IPS-15b (cell line): ENCODE results near the gene OR1K1.
"Not testable (repeated sequence)": the region's sequence is repeated elsewhere in the genome, so short reads cannot be mapped to it uniquely, and the experiment has no call there.

Source experiments
- H3K27me3 ChIP-seq: one replicate; pipeline ENCODE4 v1.6.1; 2013; ENCODE audit warnings: low read length; ENCODE audit not compliant: control insufficient read depth, insufficient read depth
- H3K36me3 ChIP-seq: one replicate; pipeline ENCODE4 v1.6.1; 2013; ENCODE audit warnings: low read length; ENCODE audit not compliant: control insufficient read depth, insufficient read depth
- H3K4me1 ChIP-seq: one replicate; pipeline ENCODE4 v1.6.1; 2013; ENCODE audit warnings: mild to moderate bottlenecking, low read length; ENCODE audit not compliant: control insufficient read depth, insufficient read depth
- H3K4me3 ChIP-seq: one replicate; pipeline ENCODE4 v1.5.1; 2013; ENCODE audit warnings: low read depth, low read length
- H3K9ac ChIP-seq: one replicate; pipeline ENCODE4 v1.6.1; 2013; ENCODE audit warnings: low read depth, mild to moderate bottlenecking, low read length
- H3K9me3 ChIP-seq: one replicate; pipeline ENCODE4 v1.6.1; 2013; ENCODE audit warnings: mild to moderate bottlenecking, low read length; ENCODE audit not compliant: control insufficient read depth, insufficient read depth

The OR1K1 gene

DNA sequence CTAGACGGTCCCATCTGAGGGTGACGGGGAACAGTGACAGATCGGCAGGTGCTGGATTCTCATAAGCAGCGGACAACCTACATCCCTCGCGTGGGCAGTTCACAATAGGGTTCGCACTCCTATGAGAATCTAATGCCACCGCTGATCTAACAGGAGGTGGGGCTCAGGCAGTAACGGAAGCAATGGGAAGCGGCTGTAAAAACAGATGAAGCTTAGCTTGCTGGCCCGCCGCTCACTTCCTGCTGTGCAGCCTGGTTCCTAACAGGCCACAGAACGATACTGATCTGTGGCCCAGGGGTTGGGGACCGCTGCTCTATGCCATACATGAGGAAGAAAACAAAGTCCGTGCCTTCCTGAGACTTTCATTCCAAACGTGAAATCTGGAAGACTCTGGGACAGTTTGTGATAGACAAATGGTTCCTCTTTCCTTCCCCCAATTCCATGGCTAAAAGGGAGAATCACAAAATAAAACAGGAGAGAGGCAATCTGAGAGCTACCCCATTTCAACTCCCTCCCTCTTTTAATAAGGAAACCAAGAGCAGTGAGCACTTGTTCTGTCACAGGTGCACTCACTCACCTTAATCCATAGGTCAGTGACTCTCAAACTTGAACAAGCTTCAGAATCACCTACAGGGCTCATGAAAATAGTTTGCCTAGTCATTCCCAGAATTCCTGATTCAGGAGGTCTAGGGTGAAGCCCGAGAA, 16.4 kb downstream of the OR1K1 start:
- no peaks in the 10 kb centered on the region for H3K4me1 ChIP-seq
- no peak overlapping the region for H3K9ac ChIP-seq

DNA sequence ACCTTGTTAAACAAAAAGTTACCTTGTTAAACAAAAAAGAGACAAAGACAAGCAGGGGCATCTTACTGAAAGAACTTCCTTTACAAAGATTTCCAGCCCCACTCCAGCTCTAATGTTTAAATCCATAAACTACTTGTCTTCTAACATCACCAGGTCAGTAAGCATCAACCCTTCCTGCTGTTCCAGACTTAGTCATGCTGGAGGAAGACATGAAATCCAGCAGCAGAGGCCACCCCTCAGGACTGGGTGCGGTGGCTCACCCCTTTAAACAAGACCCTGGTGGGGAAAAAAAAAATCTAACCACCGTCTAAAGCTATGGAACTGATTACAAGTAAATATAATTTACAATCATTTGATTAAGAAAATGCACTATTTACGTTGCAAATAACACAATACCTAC, 19.4 kb downstream of the OR1K1 start:
- no peaks in the 10 kb centered on the region for H3K4me1 ChIP-seq

More for the DNA sequence above, 16.4 kb downstream of the OR1K1 start:
- peaks cover 2% of the 10 kb centered on the region for H3K36me3 ChIP-seq
- H3K27me3 ChIP-seq = no peaks in the 10 kb centered on the region
- no peaks in the 10 kb centered on the region for H3K9me3 ChIP-seq
- H3K4me3 ChIP-seq = no peak overlapping the region

DNA sequence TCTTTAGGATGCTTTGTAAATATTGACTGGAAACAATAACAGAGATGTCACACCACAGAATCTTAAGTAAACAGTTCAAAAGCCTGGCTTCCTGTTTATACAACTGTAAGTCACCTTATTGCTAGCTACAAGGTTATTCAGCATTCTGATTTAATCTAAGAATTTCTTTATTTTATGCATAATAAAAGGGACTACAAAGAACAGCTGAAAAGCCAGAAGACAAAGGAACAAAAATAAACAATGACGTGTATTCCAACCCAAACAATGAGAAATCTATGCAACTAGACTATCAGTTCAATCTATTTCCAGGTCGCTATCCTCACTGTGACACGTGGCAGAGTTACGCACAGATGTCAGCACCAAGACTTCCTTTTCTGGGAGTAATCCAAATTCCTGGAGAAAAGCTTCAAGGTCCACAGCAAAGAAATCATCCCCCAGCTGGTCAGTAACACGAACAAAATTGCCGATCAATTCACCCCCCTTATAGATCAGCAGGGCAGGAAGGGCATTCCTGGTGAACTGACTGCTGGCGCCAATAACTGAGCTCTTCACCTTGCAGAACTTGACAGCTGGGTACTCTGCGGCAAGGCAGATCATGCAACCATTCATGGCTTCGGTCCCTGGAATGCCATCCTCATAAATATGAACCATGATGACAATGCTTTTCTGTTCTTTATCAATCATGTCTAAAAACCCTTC, 20.0 kb downstream of the OR1K1 start:
- H3K4me3 ChIP-seq = no peak overlapping the region
- peaks cover 16% of the 10 kb centered on the region for H3K36me3 ChIP-seq
- H3K4me1 ChIP-seq = no peaks in the 10 kb centered on the region
- H3K27me3 ChIP-seq = no peaks in the 10 kb centered on the region
- H3K9ac ChIP-seq = no peak overlapping the region
- H3K9me3 ChIP-seq = no peaks in the 10 kb centered on the region

More for the DNA sequence above, 19.4 kb downstream of the OR1K1 start:
- no peaks in the 10 kb centered on the region for H3K27me3 ChIP-seq
- no peaks in the 10 kb centered on the region for H3K9me3 ChIP-seq
- H3K36me3 ChIP-seq = peaks cover 16% of the 10 kb centered on the region
- H3K9ac ChIP-seq = no peak overlapping the region
- H3K4me3 ChIP-seq = no peak overlapping the region

DNA sequence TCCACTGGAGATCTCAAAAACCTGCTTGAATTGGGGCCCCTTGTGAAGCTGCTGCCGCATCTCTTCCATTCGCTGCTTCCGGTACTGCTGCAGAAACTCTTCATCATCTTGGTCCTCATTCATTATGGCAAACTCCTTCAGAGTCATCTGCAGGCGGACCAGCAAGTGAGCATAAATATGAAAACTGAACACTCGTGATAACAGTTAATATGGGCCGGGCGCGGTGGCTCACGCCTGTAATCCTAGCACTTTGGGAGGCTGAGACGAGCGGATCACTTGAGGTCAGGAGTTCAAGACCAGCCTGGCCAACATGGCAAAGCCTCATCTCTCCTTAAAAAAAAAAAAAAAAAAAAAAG, 20.5 kb downstream of the OR1K1 start:
- no peaks in the 10 kb centered on the region for H3K9me3 ChIP-seq
- no peak overlapping the region for H3K9ac ChIP-seq
- H3K4me1 ChIP-seq = no peaks in the 10 kb centered on the region
- H3K27me3 ChIP-seq = no peaks in the 10 kb centered on the region
- H3K36me3 ChIP-seq = peaks cover 16% of the 10 kb centered on the region
- no peak overlapping the region for H3K4me3 ChIP-seq

DNA sequence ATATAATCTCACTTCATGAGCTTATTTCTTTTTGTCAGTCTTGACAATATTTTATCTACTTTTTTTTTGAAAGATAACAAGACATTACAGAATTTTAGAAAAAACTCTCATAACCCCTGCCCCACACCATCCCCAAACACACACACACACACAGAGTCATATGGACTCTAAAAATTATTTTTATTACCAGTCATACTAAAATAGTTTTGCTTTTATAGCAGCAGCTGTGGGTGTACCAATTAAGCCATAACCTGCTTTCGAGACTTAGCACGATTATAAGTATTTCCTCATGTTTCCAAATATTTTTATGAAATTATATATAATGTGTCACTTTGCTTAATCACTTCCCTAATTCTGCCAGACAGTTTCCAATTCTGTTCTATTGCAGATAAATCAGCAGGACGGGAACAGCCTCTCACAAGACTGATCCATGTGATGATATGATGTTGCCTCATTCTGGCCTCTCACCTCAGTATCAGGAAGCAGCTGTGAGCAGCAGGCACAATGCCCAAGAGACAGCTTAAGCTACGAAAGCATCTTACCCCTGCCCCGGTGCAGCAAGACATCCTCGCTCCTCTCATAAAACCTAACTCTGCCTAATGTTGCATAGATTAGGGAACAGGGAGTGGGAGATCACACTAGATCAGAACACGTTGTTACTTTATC, 21.5 kb downstream of the OR1K1 start:
- no peaks in the 10 kb centered on the region for H3K9me3 ChIP-seq
- H3K36me3 ChIP-seq = peaks cover 21% of the 10 kb centered on the region
- H3K27me3 ChIP-seq = no peaks in the 10 kb centered on the region
- H3K4me1 ChIP-seq = no peaks in the 10 kb centered on the region
- H3K4me3 ChIP-seq = no peak overlapping the region
- no peak overlapping the region for H3K9ac ChIP-seq

DNA sequence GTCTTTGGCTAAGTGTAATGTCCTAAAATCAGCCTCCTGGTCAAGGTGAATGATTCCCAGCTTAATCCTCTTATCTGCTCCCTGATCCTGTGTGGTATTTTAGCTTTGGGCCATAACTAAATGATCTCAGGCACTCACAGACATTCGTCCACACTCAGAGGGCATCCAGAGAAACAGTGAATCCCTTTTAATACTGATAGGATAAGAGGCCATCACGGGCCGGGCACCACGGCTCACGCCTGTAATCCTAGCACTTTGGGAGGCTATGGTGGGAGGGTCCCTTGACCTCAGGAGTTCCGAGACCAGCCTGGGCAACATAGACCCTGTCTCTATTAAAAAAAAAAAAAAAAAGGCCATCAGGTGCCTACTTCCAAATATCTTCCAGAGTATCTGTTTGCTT, 22.1 kb downstream of the OR1K1 start:
- Histone ChIP-seq H3K36me3 (peaks cover 23% of the 10 kb centered on the region), H3K9ac (no peak overlapping the region), H3K4me3 (no peak overlapping the region), H3K4me1 (no peaks in the 10 kb centered on the region), H3K27me3 (no peaks in the 10 kb centered on the region), H3K9me3 (no peaks in the 10 kb centered on the region)

DNA sequence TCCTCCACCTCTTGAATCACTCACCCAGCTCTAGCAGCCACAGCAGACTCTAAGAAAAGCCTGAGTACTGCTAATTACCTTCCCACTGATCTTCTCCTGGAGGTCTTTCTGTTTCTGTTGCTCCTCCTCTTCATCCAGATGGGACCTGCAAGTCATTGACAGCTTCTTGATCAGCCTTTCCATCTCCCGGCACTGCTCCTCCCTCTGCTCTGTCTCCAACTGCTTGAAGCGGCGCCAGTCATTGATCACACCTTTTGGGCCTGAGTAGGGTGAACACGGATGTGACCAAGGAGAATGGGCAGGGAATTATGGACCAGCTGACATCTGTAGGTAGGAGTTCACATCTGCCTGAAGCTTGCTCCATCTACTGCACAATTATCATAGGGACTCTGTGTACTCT, 23.0 kb downstream of the OR1K1 start:
- Histone ChIP-seq H3K27me3 (no peaks in the 10 kb centered on the region), H3K36me3 (peaks cover 23% of the 10 kb centered on the region), H3K9ac (no peak overlapping the region), H3K9me3 (no peaks in the 10 kb centered on the region), H3K4me3 (no peak overlapping the region), H3K4me1 (no peaks in the 10 kb centered on the region)

DNA sequence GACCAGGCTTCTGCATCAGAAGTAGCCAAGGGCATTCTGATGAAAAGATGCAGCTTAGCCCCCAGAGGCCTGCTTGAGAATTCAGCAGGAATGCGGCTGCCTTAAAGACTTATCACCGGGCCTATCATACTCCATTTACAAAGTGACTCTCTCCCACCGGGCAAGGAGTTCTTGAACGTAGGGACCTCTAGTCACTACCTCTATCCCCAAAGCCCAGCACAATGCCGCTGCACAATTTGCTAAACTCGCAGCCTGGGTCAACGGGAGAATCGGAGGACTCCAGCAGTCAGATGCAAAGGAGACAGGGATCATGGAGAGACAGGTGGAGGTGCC, 27.8 kb downstream of the OR1K1 start:
- Histone ChIP-seq H3K27me3 (no peaks in the 10 kb centered on the region), H3K9me3 (no peaks in the 10 kb centered on the region), H3K4me3 (peak overlapping the region; percentile 75), H3K36me3 (peaks cover 17% of the 10 kb centered on the region), H3K4me1 (no peaks in the 10 kb centered on the region), H3K9ac (peak overlapping the region; percentile 27)

DNA sequence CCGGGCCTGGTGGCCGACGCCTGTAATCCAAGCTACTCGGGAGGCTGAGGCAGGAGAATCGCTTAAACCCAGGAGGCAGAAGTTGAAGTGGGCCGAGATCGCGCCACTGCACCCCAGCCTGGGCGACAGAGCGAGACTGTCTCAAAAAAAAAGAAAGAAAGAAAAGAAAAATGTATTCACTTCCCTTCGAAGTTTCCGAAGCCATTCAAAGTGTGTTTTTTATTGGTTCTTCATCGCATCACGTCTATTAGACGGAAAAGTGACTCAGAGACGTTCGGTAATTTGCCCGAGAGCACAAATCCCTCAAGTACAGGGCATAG, 29.0 kb downstream of the OR1K1 start:
- not testable (repeated sequence) for H3K9me3 ChIP-seq, H3K4me3 ChIP-seq, H3K4me1 ChIP-seq, H3K9ac ChIP-seq, H3K27me3 ChIP-seq
- peaks cover 11% of the 10 kb centered on the region for H3K36me3 ChIP-seq

DNA sequence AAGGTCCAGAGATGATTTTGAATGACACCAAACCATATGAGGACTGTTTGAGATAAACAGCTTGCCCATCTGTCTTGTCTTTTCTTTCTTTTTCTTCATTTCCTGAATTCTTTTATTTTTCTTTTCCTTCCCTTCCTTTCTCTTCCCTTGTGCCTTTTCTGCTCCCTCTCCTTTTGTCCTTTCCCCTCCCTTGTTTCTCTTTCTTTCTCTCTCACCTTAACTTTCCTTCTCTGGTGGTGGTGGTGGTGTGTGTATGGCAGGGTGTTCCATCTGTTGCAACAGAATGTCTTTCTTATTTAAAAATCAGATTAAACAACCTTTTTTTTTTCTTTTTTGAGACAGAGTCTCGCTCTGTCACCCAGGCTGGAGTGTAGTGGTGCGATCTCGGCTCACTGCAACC, 32.3 kb downstream of the OR1K1 start:
- Histone ChIP-seq H3K9me3 (no peaks in the 10 kb centered on the region), H3K9ac (no peak overlapping the region), H3K4me1 (no peaks in the 10 kb centered on the region), H3K36me3 (no peaks in the 10 kb centered on the region), H3K4me3 (no peak overlapping the region), H3K27me3 (no peaks in the 10 kb centered on the region)

DNA sequence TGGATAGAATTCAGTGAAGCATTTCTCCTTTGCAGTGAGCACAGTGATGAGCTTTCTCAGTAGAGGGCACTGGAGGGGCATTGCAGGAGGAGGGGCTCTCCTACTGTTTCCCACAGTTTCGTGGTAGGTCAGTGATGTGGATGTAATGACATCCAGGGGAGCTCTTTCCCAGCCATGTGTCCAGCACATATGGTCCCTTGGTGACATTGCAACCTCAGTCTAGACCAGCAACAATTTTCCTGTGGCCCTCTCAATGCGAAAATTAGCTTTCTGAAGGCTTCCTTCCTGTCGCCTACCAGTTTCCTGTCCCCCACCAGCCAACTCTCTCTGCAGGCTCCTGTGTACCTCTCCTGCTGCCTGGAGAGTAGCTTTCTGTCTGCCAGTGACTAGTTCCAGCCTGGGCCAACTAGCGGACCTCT, 35.4 kb downstream of the OR1K1 start:
- H3K4me3 ChIP-seq = no peak overlapping the region
- H3K9ac ChIP-seq = no peak overlapping the region
- no peaks in the 10 kb centered on the region for H3K9me3 ChIP-seq
- H3K36me3 ChIP-seq = no peaks in the 10 kb centered on the region
- no peaks in the 10 kb centered on the region for H3K4me1 ChIP-seq
- H3K27me3 ChIP-seq = no peaks in the 10 kb centered on the region

DNA sequence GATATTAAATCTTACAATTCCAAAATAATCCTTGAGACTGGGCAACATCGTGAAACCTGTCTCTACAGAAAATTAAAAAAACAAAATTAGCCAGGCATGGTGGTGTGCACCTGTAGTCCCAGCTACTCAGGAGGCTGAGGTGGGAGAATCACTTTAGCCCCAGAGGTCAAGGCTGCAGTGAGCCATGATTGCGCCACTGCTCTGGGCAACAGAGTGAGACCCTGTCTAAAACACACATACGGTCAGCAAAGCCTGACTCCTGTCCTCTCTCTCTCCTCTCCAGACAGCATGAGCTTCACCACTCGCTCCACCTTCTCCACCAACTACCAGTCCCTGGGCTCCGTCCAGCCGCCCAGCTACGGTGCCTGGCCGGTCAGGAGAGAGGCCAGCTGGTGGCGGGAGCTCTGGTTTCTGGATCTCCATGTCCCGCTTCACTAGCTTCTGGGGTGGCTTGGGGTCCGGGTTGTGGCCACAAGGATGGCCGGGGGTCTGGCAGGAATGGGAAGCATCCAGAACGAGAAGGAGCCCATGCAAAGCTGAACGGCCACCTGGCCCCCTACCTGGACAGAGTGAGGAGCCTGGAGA, 37.4 kb downstream of the OR1K1 start:
- H3K4me3 ChIP-seq = no peak overlapping the region
- H3K36me3 ChIP-seq = no peaks in the 10 kb centered on the region
- H3K9ac ChIP-seq = no peak overlapping the region
- no peaks in the 10 kb centered on the region for H3K9me3 ChIP-seq
- no peaks in the 10 kb centered on the region for H3K27me3 ChIP-seq
- no peaks in the 10 kb centered on the region for H3K4me1 ChIP-seq
